NCI-H2107 (cell line): Measurements from ENCODE around the gene BRAT1.

Experiments
- DNase-seq: peaks from one replicate; lab custom pipeline; 2025; lab: John Stamatoyannopoulos, UW

Gene BRAT1

GRCh38 chr7:2523461-2523936 is 31.8 kb downstream of the BRAT1 start:
- peak; percentile 60 for DNase-seq

GRCh38 chr7:2522780-2523433 is 32.4 kb downstream of the BRAT1 start:
- peak; percentile 56 for DNase-seq

- DNase-seq, result no peak
Measured at GRCh38 chr7:2521952-2522591, 33.3 kb downstream of the BRAT1 start.

GRCh38 chr7:2521341-2521745 is 34.0 kb downstream of the BRAT1 start:
- no peak for DNase-seq

GRCh38 chr7:2520761-2521290 is 34.5 kb downstream of the BRAT1 start:
- DNase-seq, result no peak

- no peak for DNase-seq
Measured at GRCh38 chr7:2520131-2520760, 35.1 kb downstream of the BRAT1 start.

GRCh38 chr7:2519119-2519930 is 36.0 kb downstream of the BRAT1 start, which contains the start of gene LFNG:
Gene LFNG (plus strand): TSS chr7:2519774. CDS start chr7:2519862, 88 bp downstream.
- peak; percentile 64 for DNase-seq

- DNase-seq, result no peak
Measured at GRCh38 chr7:2518737-2519118, 36.6 kb downstream of the BRAT1 start.

GRCh38 chr7:2517678-2518507 is 37.4 kb downstream of the BRAT1 start:
- no peak for DNase-seq

- DNase-seq, result no peak
Measured at GRCh38 chr7:2517026-2517425, 38.3 kb downstream of the BRAT1 start.

- no peak for DNase-seq
Measured at GRCh38 chr7:2516194-2516555, 39.1 kb downstream of the BRAT1 start.

- no peak for DNase-seq
Measured at GRCh38 chr7:2515424-2516193, 39.7 kb downstream of the BRAT1 start.

- no peak for DNase-seq
Measured at GRCh38 chr7:2514473-2515423, 40.6 kb downstream of the BRAT1 start.

GRCh38 chr7:2513702-2514101 is 41.6 kb downstream of the BRAT1 start:
- DNase-seq, result no peak

GRCh38 chr7:2512713-2513112 is 42.6 kb downstream of the BRAT1 start:
- DNase-seq, result no peak

GRCh38 chr7:2512179-2512661 is 43.1 kb downstream of the BRAT1 start:
- DNase-seq, result no peak

GRCh38 chr7:2511769-2512168 is 43.6 kb downstream of the BRAT1 start:
- no peak for DNase-seq

GRCh38 chr7:2510909-2511768 is 44.2 kb downstream of the BRAT1 start:
- no peak for DNase-seq
